ENCODE measurements around the gene CAPN9.
"Not testable (repeated sequence)": the region's sequence is repeated elsewhere in the genome, so short reads cannot be mapped to it uniquely, and the experiment has no call there.

CAPN9 gene

DNA sequence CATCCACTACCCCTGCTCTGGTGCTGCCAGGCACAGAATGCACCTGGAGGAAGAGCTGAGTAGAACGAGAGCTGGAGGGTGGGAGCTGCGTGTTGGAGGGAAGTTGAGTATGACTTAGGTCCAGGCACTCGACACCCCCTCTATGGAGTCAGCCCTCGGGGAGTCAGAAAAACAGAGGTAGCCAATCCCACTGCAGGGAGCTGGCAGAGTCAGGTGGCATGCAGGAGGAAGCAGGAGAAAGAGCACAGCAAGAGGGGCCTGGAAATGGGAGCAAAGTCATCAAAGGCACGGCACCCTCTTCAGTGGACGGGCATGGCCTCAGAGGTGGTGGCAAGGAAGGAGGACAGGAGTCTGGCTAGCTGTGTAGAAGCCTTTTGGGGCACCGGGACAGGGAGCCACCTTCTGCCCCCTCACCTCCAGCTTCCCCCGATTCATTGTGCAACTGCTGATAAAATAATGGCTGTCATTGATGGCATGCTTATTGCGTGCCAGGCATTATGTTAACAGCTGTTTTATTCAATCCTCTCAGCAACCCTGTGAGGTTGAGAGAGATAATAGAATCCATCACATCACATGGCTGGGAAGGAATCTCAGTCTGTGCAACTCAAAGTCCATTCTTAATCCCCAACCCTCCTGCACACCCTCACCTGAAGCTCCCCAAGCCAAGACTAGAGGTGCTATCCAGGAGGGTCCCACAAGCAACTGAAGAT is 79.1 kb downstream of the CAPN9 start:
- no peak for DNase-seq

GRCh38 chr1:230827081-230827681 is 80.0 kb downstream of the CAPN9 start:
- no peak for DNase-seq

- no peak for DNase-seq
These were observed 80.6 kb downstream of the CAPN9 start for GRCh38 chr1:230827801-230828200.

DNA sequence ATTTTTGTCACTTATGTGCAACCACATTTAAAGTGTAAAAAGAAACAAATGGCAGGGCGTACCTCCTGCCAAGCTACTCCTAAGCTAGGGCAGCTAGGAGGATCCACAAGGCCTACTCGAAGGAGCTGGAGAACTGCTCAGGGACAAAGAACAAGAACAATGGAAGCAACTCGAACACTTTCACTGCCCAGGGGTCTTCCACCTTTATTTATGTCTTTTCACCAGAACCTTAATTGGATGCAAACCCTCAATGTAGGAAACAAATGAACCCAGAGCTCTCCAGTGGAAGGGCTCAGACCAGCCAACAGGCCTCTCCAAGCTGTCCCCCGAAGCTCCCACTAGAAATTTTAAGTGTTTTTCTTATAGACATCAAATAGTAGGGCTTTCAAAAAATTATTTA is 81.2 kb downstream of the CAPN9 start:
- DNase-seq, result no peak

GRCh38 chr1:230831771-230832170 is 84.6 kb downstream of the CAPN9 start:
- DNase-seq, result no peak

DNA sequence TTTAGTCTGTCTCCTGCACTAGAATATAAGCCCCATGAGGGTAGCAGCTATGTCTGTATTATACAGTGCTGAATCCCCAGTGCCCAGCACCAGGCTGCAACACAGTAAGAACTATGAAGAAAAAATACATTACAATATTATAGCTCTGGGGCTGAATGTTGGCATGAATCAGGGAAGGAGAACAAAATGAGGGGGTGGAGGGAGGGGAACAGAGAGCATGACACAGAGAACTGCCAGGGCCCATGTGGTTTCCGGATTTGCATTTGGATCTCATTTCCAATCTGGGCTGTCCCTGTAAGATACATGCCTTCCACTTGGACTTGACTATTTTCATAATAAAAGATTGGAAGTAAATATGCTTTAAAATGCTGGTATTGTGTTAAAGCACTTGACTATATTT is 85.3 kb downstream of the CAPN9 start:
- no peak for DNase-seq

GRCh38 chr1:230833511-230833910 is 86.3 kb downstream of the CAPN9 start:
- no peak for DNase-seq

DNA sequence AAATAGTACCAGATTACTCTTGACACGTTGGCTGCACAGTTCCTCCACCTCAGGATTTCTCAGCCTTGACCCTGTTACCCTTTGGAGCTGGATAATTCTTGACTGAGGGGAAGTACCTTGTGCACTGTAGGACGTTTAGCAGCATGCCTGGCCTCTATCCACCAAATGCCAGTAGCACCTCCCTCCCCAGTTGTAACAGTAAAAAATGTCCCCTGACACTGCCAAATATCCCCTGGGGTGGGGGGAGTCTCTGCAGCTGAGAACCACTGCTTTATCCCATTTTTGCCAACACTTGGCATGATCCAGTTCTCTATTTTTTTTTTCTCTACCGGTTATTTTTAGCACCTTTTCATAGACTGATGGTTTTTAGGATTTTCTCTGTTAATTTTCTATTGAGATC is 87.1 kb downstream of the CAPN9 start:
- DNase-seq, result no peak

DNA sequence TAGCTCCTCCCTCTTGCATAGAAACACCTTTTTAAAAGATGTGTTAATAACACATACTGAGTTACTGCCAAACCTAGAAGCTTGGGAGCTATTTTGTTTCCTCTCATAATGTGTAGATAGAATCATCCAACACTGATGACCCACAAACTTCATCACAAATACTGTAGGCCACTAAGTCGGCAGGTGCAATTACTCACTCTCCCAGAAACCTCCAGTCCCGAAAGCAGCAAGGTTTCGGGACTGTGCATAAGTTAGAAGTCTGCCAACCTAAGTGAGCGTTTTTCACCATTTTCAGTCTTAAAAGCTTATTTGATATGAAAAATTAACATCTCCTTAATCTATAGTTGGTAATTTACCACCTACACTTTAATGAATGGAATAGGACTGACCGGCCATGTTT is 89.2 kb downstream of the CAPN9 start:
- no peak for DNase-seq

DNA sequence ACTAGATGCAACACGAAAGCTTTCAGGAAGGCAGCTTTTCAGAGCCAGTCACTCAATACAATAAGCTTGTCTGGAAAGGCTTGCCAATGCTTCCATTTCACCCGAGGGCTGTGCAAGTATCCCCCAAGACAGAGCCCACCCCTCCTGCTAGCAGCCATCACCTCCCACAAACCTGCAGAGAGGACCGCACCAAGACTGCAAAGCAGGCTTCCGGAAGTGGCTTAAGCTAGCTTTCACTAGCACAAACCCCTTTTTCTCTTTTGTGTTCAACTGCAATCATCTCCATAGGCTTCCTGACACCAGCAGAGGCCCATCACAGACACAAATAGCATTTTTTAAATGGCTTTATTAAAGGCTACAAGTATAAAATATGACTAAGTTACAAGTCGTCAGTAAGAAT is 89.6 kb downstream of the CAPN9 start:
- no peak for DNase-seq

DNA sequence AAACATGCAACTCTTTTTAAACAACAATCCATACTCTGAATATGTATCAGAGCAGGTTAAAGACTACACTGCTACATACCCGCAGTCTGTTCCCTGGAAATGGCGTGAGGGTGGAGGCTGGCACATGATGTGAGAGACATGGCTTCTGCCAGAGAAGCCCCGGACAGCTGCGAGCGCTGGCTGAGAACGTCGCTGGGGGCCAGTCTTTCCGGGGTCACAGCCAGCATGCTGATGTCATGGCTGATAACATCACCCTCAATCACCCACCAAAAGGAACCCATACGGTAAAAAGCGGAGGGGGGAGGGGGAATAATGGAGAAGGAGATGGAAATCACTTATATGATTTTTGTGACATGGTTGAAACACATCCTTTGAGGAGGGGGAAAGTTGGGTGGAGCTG is 92.0 kb downstream of the CAPN9 start:
- DNase-seq, result no peak

- no peak for DNase-seq
These were observed 95.6 kb downstream of the CAPN9 start for GRCh38 chr1:230842801-230843200.

- no peak for DNase-seq
These were observed 96.5 kb downstream of the CAPN9 start for GRCh38 chr1:230843503-230844309.

GRCh38 chr1:230844561-230844960 is 97.4 kb downstream of the CAPN9 start:
- DNase-seq, result no peak

DNA sequence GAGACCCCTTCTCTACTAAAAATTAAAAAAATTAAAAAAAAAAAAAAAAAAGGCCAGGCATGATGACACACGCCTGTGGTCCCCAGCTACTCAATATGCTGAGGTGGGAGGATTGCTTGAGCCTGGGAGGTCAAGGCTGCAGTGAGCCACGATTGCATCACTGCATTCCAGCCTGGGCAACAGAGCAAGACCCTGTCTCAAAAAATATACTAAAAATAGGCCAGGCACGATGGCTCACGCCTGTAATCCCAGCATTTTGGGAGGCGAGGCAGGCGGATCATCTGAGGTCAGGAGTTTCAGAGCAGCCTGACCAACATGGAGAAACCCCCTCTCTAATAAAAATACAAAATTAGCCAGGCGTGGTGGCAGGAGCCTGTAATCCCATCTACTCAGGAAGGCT is 98.0 kb downstream of the CAPN9 start:
- not testable (repeated sequence) for DNase-seq

- no peak for DNase-seq
These were observed 101.0 kb downstream of the CAPN9 start for GRCh38 chr1:230848235-230848634.

DNA sequence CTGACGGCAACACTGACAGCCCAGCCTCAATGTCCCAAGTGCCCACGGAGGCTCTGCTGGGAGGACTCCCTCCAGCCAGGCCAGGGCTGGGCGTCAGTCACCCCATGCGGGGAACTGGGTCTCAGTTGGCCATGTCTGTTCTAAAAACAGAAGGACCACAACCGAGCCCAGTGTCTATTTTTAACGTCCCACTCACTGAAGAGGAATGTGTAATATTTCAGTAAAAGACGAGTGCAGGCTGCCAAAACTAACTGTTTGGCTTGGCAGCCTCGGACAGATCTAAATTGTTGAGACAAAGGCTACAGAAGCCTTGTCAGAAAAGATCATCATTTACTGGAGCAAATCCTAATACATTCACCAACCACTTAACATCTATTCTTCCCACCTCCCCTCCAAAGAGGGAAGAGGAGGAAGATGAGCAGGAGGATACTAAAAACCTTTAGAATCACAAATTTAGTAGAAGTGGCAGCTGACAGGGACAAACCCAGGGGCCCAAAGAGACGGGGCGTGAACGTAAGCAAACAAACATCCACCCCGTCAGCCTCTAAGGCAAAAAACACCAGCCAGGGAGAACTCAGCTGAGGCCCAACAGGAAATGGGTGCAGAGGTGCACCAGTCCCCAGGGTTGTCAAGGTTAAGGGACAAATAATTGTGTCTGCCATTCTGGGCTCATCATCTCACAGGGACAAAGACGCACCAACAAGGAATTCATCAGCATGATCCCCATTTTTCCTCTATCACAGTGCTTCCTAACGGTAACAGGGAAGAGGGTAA is 102.5 kb downstream of the CAPN9 start:
- DNase-seq, result no peak

GRCh38 chr1:230850547-230850946 is 103.4 kb downstream of the CAPN9 start:
- DNase-seq, result no peak

GRCh38 chr1:230851291-230851691 is 104.1 kb downstream of the CAPN9 start:
- no peak for DNase-seq
